22Rv1 (cell line): ENCODE results near the gene FBXW7.

Source experiments
- CTCF ChIP-seq: fragments of 450-650 bp; IDR thresholded peaks from 2 replicates; pipeline ENCODE4 v1.5.1; 2017; ENCODE audit warnings: mild to moderate bottlenecking
- ZFX ChIP-seq: fragments of 450-650 bp; IDR thresholded peaks from 2 replicates; pipeline ENCODE4 v1.6.1; 2017; ENCODE audit warnings: antibody characterized with exemption, borderline replicate concordance

GRCh38 chr4:152308951-152309350 lies 226.9 kb downstream of the FBXW7 start:
- TF ChIP-seq CTCF (no peak), ZFX (no peak)
